ENCODE measurements around the gene HAGHL. TPM values are rescaled to one million over a fixed set of nuclear protein-coding genes. Genes with fewer than 3 reads are reported as not detected.
"Not testable (repeated sequence)": the region's sequence is repeated elsewhere in the genome, so short reads cannot be mapped to it uniquely, and the experiment has no call there.

HAGHL gene
- total RNA-seq, 4 donors from 2014 or later = 3.2 to 7.1 (median 4.8) TPM

GRCh38 chr16:751152-752006, 24.5 kb downstream of the HAGHL start:
- Histone ChIP-seq H3K27ac (no peak overlapping the region), H3K4me3 (no peak overlapping the region), H3K4me1 (peaks cover 7% of the 10 kb centered on the region), H3K36me3 (no peaks in the 10 kb centered on the region), H3K9me3 (no peaks in the 10 kb centered on the region), H3K27me3 (peaks cover 25% of the 10 kb centered on the region)
- no peak for DNase-seq (ENCODE audit: low spot score in 2 of 2)
- WGBS = 54% methylated on average over 39 of the region's 39 CpGs
- TF ChIP-seq POLR2AphosphoS5 (IDR thresholded peaks at IDR 0.05) = no peak
- TF ChIP-seq, protein P1, sequence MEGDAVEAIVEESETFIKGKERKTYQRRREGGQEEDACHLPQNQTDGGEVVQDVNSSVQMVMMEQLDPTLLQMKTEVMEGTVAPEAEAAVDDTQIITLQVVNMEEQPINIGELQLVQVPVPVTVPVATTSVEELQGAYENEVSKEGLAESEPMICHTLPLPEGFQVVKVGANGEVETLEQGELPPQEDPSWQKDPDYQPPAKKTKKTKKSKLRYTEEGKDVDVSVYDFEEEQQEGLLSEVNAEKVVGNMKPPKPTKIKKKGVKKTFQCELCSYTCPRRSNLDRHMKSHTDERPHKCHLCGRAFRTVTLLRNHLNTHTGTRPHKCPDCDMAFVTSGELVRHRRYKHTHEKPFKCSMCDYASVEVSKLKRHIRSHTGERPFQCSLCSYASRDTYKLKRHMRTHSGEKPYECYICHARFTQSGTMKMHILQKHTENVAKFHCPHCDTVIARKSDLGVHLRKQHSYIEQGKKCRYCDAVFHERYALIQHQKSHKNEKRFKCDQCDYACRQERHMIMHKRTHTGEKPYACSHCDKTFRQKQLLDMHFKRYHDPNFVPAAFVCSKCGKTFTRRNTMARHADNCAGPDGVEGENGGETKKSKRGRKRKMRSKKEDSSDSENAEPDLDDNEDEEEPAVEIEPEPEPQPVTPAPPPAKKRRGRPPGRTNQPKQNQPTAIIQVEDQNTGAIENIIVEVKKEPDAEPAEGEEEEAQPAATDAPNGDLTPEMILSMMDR (IDR thresholded peaks at IDR 0.05) = no peak

DNA sequence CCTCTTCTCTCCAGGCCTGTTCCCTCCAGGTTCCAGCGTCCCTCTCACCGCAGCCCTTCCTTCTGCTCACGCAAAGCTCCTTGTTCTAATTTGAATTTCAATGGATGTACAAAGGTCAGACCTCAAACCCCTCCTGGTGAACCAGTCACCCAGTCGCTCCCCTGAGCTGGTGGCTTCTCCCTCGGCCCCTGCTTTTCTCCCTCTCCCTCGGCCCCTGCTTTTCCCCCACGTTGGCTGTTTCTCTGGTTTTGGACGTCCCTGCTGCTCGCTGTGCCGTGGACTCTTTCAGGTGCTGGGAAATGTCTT, 25.1 kb downstream of the HAGHL start:
- H3K9me3 ChIP-seq = no peaks in the 10 kb centered on the region
- no peak overlapping the region for H3K4me3 ChIP-seq
- TF ChIP-seq EP300 (IDR thresholded peaks at IDR 0.05) (no peak), POLR2AphosphoS5 (IDR thresholded peaks at IDR 0.05) (no peak), POLR2A (IDR thresholded peaks at IDR 0.05) (no peak)
- TF ChIP-seq, protein P1 (IDR thresholded peaks at IDR 0.05) = no peak
- DNase-seq (ENCODE audit: low spot score in 2 of 2) = no peak
- no peak overlapping the region for H3K27ac ChIP-seq
- peaks cover 25% of the 10 kb centered on the region for H3K27me3 ChIP-seq
- peaks cover 7% of the 10 kb centered on the region for H3K4me1 ChIP-seq
- WGBS = 23% methylated on average over 10 of the region's 10 CpGs
- H3K36me3 ChIP-seq = no peaks in the 10 kb centered on the region

DNA sequence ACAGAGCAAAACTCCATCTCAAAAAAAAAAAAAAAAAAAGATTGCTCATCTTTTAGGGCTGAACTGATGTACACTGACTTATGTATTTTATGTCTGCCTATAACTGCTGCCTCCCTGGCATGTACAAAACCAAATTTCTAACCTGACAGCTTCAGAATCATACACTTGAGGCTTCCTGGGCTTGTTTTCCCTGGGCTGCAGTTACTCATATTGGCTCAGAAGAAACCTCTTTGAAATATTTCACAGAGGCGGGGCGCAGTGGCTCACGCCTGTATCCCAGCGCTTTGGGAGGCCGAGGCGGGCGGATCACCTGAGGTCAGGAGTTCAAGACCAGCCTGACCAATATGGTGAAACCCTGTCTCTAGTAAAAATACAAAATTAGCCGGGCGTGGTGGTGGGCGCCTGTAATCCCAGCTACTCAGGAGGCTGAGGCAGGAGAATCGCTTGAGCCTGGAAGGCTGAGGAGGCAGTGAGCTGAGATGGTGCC, 27.3 kb downstream of the HAGHL start:
- H3K4me1 ChIP-seq; H3K27ac ChIP-seq; DNase-seq (ENCODE audit: low spot score in 2 of 2); H3K36me3 ChIP-seq; H3K9me3 ChIP-seq; H3K4me3 ChIP-seq: not testable (repeated sequence)
- 79% methylated on average over 11 of the region's 11 CpGs for WGBS
- H3K27me3 ChIP-seq = peaks cover 25% of the 10 kb centered on the region

- 47% methylated on average over 11 of the region's 11 CpGs for WGBS
- Histone ChIP-seq H3K9me3 (no peaks in the 10 kb centered on the region), H3K4me1 (peaks cover 7% of the 10 kb centered on the region), H3K4me3 (no peak overlapping the region), H3K27me3 (peaks cover 25% of the 10 kb centered on the region), H3K27ac (no peak overlapping the region), H3K36me3 (no peaks in the 10 kb centered on the region)
- TF ChIP-seq POLR2AphosphoS5 (IDR thresholded peaks at IDR 0.05) (no peak), EP300 (IDR thresholded peaks at IDR 0.05) (no peak), POLR2A (IDR thresholded peaks at IDR 0.05) (no peak)
- TF ChIP-seq, protein P1 (IDR thresholded peaks at IDR 0.05) = no peak
- DNase-seq (ENCODE audit: low spot score in 2 of 2) = no peak
Observed at GRCh38 chr16:754656-755055, 27.8 kb downstream of the HAGHL start.

GRCh38 chr16:756428-756827, 29.5 kb downstream of the HAGHL start:
- Histone ChIP-seq H3K4me3 (no peak overlapping the region), H3K36me3 (no peaks in the 10 kb centered on the region), H3K27ac (no peak overlapping the region), H3K4me1 (peaks cover 16% of the 10 kb centered on the region), H3K9me3 (no peaks in the 10 kb centered on the region), H3K27me3 (peaks cover 25% of the 10 kb centered on the region)
- 88% methylated on average over 5 of the region's 5 CpGs for WGBS
- DNase-seq (ENCODE audit: low spot score in 2 of 2) = no peak
- no peak for TF ChIP-seq POLR2A (IDR thresholded peaks at IDR 0.05)
- no peak for TF ChIP-seq POLR2AphosphoS5 (IDR thresholded peaks at IDR 0.05)
- TF ChIP-seq EP300 (IDR thresholded peaks at IDR 0.05) = no peak
- TF ChIP-seq, protein P1 (IDR thresholded peaks at IDR 0.05) = no peak
